ENCODE results near the gene SLIT3.

DNA sequence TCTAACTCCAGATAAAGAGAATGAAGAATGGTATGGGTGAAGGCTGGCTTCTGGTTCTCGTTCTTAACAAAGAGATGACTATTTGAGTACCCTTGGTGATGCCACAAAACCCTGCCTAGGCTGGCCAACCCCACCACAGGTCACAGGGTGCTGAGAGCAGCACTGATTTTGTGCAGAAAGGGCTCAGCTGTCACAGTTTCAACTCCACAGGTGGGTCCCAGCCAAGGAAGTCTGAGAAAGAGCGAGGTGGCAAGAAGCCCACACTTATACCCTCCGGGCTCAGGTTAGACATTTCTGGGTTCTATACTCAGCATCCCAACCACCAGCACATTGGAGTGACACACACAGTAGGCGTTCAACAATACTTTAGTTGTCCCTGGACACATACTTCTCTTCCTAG, 118.1 kb downstream of the SLIT3 start:
- TF ChIP-seq, protein P1, sequence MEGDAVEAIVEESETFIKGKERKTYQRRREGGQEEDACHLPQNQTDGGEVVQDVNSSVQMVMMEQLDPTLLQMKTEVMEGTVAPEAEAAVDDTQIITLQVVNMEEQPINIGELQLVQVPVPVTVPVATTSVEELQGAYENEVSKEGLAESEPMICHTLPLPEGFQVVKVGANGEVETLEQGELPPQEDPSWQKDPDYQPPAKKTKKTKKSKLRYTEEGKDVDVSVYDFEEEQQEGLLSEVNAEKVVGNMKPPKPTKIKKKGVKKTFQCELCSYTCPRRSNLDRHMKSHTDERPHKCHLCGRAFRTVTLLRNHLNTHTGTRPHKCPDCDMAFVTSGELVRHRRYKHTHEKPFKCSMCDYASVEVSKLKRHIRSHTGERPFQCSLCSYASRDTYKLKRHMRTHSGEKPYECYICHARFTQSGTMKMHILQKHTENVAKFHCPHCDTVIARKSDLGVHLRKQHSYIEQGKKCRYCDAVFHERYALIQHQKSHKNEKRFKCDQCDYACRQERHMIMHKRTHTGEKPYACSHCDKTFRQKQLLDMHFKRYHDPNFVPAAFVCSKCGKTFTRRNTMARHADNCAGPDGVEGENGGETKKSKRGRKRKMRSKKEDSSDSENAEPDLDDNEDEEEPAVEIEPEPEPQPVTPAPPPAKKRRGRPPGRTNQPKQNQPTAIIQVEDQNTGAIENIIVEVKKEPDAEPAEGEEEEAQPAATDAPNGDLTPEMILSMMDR (IDR thresholded peaks at IDR 0.05) = no peak
- no peak for TF ChIP-seq POLR2AphosphoS5 (IDR thresholded peaks at IDR 0.05; ENCODE audit: insufficient read depth in 1 of 2, low read depth in 1 of 2)
- no peak for TF ChIP-seq POLR2A (IDR thresholded peaks at IDR 0.05)
